Activated naive CD8-positive, alpha-beta T cell treated with anti-CD3 and anti-CD28 coated beads for 36 hours (primary cell): ENCODE data around the gene TULP4. TPM values are rescaled to one million over a fixed set of nuclear protein-coding genes. Genes with fewer than 3 reads are reported as not detected.
"Not testable (repeated sequence)": the region's sequence is repeated elsewhere in the genome, so short reads cannot be mapped to it uniquely, and the experiment has no call there.

ENCODE experiments used
- DNase-seq: peaks from one replicate; pipeline ENCODE4 v3.0.0; 2021
- H3K27ac Mint-ChIP-seq: one replicate; pipeline ENCODE4 v1.8.0; 2022; ENCODE audit warnings: mild to moderate bottlenecking, moderate library complexity, mixed read lengths
- H3K27me3 Mint-ChIP-seq: one replicate; pipeline ENCODE4 v1.8.0; 2022; ENCODE audit warnings: mild to moderate bottlenecking, mixed read lengths
- H3K36me3 Mint-ChIP-seq: one replicate; pipeline ENCODE4 v1.8.0; 2021; ENCODE audit warnings: mild to moderate bottlenecking, mixed read lengths
- H3K4me1 Mint-ChIP-seq: one replicate; pipeline ENCODE4 v1.8.0; 2021; ENCODE audit warnings: mixed read lengths
- H3K4me3 Mint-ChIP-seq: one replicate; pipeline ENCODE4 v1.8.0; 2022; ENCODE audit warnings: mild to moderate bottlenecking, moderate library complexity, mixed read lengths
- H3K9me3 Mint-ChIP-seq: one replicate; pipeline ENCODE4 v1.8.0; 2022; ENCODE audit warnings: mixed read lengths
- total RNA-seq, 2 experiments: library from RNA; stranded (reverse); gene quantifications; one replicate each; pipeline ENCODE4 v1.2.3, GENCODE V29; 2021

TULP4 gene
- total RNA-seq, 2 experiments from 2014 or later = 17.0 TPM

DNA sequence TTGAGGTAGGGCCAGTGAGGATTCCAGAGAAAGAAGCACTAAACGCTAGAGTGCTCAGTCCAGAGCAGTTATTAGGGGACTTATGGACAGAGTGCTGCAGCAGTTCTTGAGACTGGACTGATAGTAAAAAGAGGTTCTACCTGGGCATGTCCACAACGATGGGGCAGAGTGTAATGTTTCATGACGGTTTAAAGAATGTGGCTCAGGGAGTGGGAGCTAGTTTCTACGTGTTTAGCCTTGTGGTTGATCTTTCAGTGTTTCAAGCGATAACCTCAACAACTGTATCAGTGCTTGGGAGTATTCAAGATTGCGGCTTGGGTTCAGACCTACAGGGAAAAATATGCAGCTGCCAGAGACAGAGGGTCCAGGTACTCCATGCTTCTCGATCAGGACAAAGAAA is 67.1 kb downstream of the TULP4 start:
- Mint-ChIP-seq H3K27ac (no peak overlapping the region), H3K4me1 (no peaks in the 10 kb centered on the region)

GRCh38 chr6:158381214-158381613 is 68.9 kb downstream of the TULP4 start:
- no peaks in the 10 kb centered on the region for H3K27me3 Mint-ChIP-seq
- no peaks in the 10 kb centered on the region for H3K9me3 Mint-ChIP-seq
- H3K4me3 Mint-ChIP-seq = no peak overlapping the region
- H3K27ac Mint-ChIP-seq = no peak overlapping the region
- no peaks in the 10 kb centered on the region for H3K4me1 Mint-ChIP-seq
- no peak for DNase-seq
- no peaks in the 10 kb centered on the region for H3K36me3 Mint-ChIP-seq

More for the DNA sequence above, 67.1 kb downstream of the TULP4 start:
- H3K36me3 Mint-ChIP-seq = no peaks in the 10 kb centered on the region
- DNase-seq = no peak
- no peaks in the 10 kb centered on the region for H3K9me3 Mint-ChIP-seq
- H3K27me3 Mint-ChIP-seq = no peaks in the 10 kb centered on the region
- H3K4me3 Mint-ChIP-seq = no peak overlapping the region

GRCh38 chr6:158382491-158382890 is 70.2 kb downstream of the TULP4 start:
- Mint-ChIP-seq H3K27ac (no peak overlapping the region), H3K27me3 (no peaks in the 10 kb centered on the region), H3K9me3 (no peaks in the 10 kb centered on the region), H3K36me3 (no peaks in the 10 kb centered on the region), H3K4me1 (no peaks in the 10 kb centered on the region), H3K4me3 (no peak overlapping the region)
- DNase-seq = no peak

DNA sequence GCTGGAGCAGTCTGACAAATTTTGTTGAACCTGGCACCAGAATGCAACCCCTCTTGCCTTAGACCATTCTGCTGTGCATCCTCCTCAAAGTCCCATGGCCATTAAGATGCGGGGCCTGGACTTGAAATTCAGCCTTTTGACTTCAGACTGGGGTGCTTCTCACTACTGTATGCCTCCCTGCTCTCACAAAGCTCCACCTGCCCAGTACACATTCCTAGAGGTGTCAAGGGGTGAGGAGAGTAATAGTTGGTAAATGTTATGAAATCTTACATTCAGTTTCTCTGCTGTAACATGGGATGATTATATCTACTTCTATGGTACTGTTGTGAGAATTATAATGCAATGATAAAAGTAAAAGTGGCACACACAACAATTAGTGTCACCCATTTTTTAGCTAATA is 70.8 kb downstream of the TULP4 start:
- Mint-ChIP-seq H3K36me3 (no peaks in the 10 kb centered on the region), H3K4me1 (no peaks in the 10 kb centered on the region), H3K4me3 (no peak overlapping the region), H3K27me3 (no peaks in the 10 kb centered on the region), H3K9me3 (no peaks in the 10 kb centered on the region), H3K27ac (no peak overlapping the region)
- no peak for DNase-seq

DNA sequence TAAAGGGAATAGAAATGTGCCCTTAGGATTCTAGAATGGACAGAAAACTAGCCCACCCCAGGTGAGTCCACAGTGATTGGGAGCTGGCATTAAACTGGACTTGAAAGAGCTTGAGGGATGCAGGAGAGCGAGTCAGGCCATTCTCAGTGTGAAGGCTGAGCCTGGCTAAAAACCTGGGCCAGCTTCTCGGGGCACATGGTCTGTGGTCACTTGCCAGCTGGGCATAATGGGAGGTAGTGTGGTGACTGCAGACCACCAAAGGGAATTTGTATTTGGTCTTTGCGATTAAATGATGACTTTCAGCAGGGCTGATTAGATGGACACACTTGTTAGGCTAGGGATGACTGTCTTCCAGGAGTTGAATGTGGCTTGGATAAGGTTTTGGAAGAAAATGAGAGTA is 71.3 kb downstream of the TULP4 start:
- Mint-ChIP-seq H3K27me3 (no peaks in the 10 kb centered on the region), H3K4me3 (no peak overlapping the region), H3K36me3 (no peaks in the 10 kb centered on the region), H3K4me1 (no peaks in the 10 kb centered on the region), H3K9me3 (no peaks in the 10 kb centered on the region), H3K27ac (no peak overlapping the region)
- DNase-seq = no peak

- Mint-ChIP-seq H3K27me3 (no peaks in the 10 kb centered on the region), H3K36me3 (no peaks in the 10 kb centered on the region)
Measured at GRCh38 chr6:158384671-158385110, 72.4 kb downstream of the TULP4 start.

GRCh38 chr6:158387036-158387435 is 74.8 kb downstream of the TULP4 start:
- no peak overlapping the region for H3K27ac Mint-ChIP-seq
- peaks cover 3% of the 10 kb centered on the region for H3K36me3 Mint-ChIP-seq
- DNase-seq = no peak

More at GRCh38 chr6:158384671-158385110, 72.4 kb downstream of the TULP4 start:
- Mint-ChIP-seq H3K4me1 (no peaks in the 10 kb centered on the region), H3K9me3 (no peaks in the 10 kb centered on the region), H3K27ac (no peak overlapping the region), H3K4me3 (no peak overlapping the region)
- DNase-seq = no peak

DNA sequence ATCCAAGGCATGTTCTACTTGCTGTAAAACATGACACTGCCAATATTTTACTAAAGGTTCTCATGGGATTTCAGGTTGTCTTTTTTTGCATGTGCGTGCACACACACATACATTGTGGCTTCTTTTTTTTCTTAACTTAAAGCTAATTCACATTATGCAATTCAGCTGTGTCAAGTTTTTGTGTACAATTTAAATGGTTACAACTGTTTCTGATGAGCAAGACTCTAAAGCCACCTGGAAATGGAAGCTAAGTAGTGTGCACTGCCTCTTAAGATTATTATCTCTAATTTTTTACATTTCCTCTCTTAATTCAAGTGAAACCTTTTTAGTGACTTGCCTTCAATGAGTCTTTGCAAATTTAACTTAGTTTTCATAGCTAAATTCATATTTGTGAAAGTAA is 75.3 kb downstream of the TULP4 start:
- H3K9me3 Mint-ChIP-seq = peaks cover 6% of the 10 kb centered on the region
- H3K27ac Mint-ChIP-seq = no peak overlapping the region
- no peak overlapping the region for H3K4me3 Mint-ChIP-seq
- no peaks in the 10 kb centered on the region for H3K4me1 Mint-ChIP-seq
- H3K27me3 Mint-ChIP-seq = no peaks in the 10 kb centered on the region
- no peak for DNase-seq
- peaks cover 8% of the 10 kb centered on the region for H3K36me3 Mint-ChIP-seq

More at GRCh38 chr6:158387036-158387435, 74.8 kb downstream of the TULP4 start:
- Mint-ChIP-seq H3K9me3 (peaks cover 3% of the 10 kb centered on the region), H3K27me3 (no peaks in the 10 kb centered on the region), H3K4me3 (no peak overlapping the region), H3K4me1 (no peaks in the 10 kb centered on the region)

GRCh38 chr6:158388727-158389126 is 76.5 kb downstream of the TULP4 start:
- no peak overlapping the region for H3K4me3 Mint-ChIP-seq
- H3K4me1 Mint-ChIP-seq = no peaks in the 10 kb centered on the region
- DNase-seq = no peak
- peaks cover 16% of the 10 kb centered on the region for H3K36me3 Mint-ChIP-seq
- H3K27me3 Mint-ChIP-seq = no peaks in the 10 kb centered on the region
- H3K9me3 Mint-ChIP-seq = peaks cover 6% of the 10 kb centered on the region
- H3K27ac Mint-ChIP-seq = no peak overlapping the region

DNA sequence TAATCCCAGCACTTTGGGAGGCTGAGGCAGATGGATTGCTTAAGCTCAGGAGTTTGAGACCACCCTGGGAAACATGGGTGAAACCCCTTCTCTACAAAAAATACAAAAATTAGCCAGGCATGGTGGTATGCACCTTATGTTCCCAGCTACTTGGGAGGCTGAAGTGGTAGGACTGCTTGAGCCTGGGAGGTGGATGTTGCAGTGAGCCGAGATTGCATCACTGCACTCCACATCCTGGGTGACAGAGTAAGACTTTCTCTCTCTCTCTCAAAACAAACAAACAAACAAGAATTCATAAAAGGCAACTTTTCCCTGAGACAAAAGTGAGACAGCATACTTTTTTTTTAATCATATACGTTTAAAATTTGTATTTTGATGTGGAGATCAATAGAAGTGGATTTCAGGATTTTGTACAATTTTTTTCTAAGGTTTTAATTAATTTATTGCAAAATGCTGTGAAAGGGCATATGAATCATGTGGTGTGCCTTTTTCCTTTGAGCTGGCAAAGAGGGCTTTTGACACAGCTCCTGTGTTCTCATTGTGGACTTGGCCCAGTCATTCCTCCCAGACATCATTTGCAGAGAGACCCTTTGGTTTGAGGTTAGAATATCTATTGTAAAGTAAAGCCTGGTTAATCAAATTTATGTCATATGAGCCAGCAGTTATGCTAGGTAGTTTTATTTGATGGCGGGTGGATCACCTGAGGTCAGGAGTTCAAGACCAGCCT is 77.1 kb downstream of the TULP4 start:
- Mint-ChIP-seq H3K36me3 (peaks cover 23% of the 10 kb centered on the region), H3K27me3 (no peaks in the 10 kb centered on the region), H3K9me3 (peaks cover 6% of the 10 kb centered on the region), H3K27ac (no peak overlapping the region), H3K4me1 (no peaks in the 10 kb centered on the region), H3K4me3 (no peak overlapping the region)
- DNase-seq = no peak

GRCh38 chr6:158391276-158391675 is 79.0 kb downstream of the TULP4 start:
- H3K27ac Mint-ChIP-seq = no peak overlapping the region
- H3K36me3 Mint-ChIP-seq = peaks cover 27% of the 10 kb centered on the region
- no peak overlapping the region for H3K4me3 Mint-ChIP-seq
- H3K27me3 Mint-ChIP-seq = no peaks in the 10 kb centered on the region
- H3K9me3 Mint-ChIP-seq = peaks cover 6% of the 10 kb centered on the region
- DNase-seq = no peak
- H3K4me1 Mint-ChIP-seq = peaks cover 4% of the 10 kb centered on the region

GRCh38 chr6:158391977-158392376 is 79.7 kb downstream of the TULP4 start:
- DNase-seq, H3K4me1 Mint-ChIP-seq, H3K27me3 Mint-ChIP-seq, H3K9me3 Mint-ChIP-seq, H3K4me3 Mint-ChIP-seq, H3K27ac Mint-ChIP-seq: not testable (repeated sequence)
- H3K36me3 Mint-ChIP-seq = peaks cover 27% of the 10 kb centered on the region

DNA sequence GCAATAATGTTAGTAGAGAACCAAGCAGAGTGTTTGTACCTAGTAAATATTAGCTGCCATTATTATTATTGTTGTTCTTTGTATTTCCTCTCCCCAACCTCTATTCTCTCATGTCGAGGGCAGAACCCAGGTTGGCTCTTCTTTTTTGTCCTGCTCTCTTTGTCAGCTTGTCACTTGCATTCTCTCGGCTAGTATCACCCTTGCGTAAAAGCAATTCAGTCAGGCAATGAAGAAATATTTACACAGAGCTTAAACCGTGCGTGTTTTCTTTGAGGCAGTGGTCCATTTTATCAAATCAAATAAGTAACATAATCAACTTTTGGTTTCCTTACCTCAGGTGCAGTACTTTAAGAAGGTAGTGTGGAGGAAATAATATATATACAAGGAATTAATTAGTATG is 83.9 kb downstream of the TULP4 start:
- H3K4me3 Mint-ChIP-seq = no peak overlapping the region
- peaks cover 27% of the 10 kb centered on the region for H3K36me3 Mint-ChIP-seq
- H3K9me3 Mint-ChIP-seq = peaks cover 6% of the 10 kb centered on the region
- H3K4me1 Mint-ChIP-seq = peaks cover 6% of the 10 kb centered on the region
- H3K27me3 Mint-ChIP-seq = no peaks in the 10 kb centered on the region
- DNase-seq = no peak
- H3K27ac Mint-ChIP-seq = no peak overlapping the region

- Mint-ChIP-seq H3K4me3 (no peak overlapping the region), H3K9me3 (no peaks in the 10 kb centered on the region), H3K27ac (no peak overlapping the region), H3K36me3 (peaks cover 19% of the 10 kb centered on the region), H3K27me3 (no peaks in the 10 kb centered on the region), H3K4me1 (peaks cover 6% of the 10 kb centered on the region)
- no peak for DNase-seq
Measured at GRCh38 chr6:158397578-158397977, 85.3 kb downstream of the TULP4 start.

GRCh38 chr6:158398252-158399024 is 86.2 kb downstream of the TULP4 start:
- no peaks in the 10 kb centered on the region for H3K27me3 Mint-ChIP-seq
- no peak overlapping the region for H3K27ac Mint-ChIP-seq
- H3K4me3 Mint-ChIP-seq = no peak overlapping the region
- H3K9me3 Mint-ChIP-seq = no peaks in the 10 kb centered on the region
- peaks cover 13% of the 10 kb centered on the region for H3K36me3 Mint-ChIP-seq
- peaks cover 6% of the 10 kb centered on the region for H3K4me1 Mint-ChIP-seq
- no peak for DNase-seq
